OCI-LY1 (cell line): ENCODE measurements around the gene SLC28A1.

ENCODE experiments used
- H2AFZ ChIP-seq: fragments of 200-600 bp; sonication (generic), shearing (Covaris generic); 2 replicates; pipeline ENCODE4 v1.6.0; 2014; ENCODE audit warnings: antibody characterized with exemption, mild to moderate bottlenecking, low read length
- H3F3A ChIP-seq: fragments of 200-600 bp; sonication (generic), shearing (Covaris generic); 2 replicates; pipeline ENCODE4 v1.6.0; 2014; ENCODE audit warnings: mild to moderate bottlenecking, antibody characterized with exemption, low read length, moderate library complexity; ENCODE audit not compliant: insufficient read depth
- H3K27ac ChIP-seq: fragments of 200-600 bp; sonication (generic); 2 replicates; pipeline ENCODE4 v1.5.1; 2014; ENCODE audit warnings: low read length, mixed run types, mild to moderate bottlenecking, low read depth; ENCODE audit not compliant: poor library complexity, severe bottlenecking
- H3K27me3 ChIP-seq: fragments of 200-600 bp; sonication (generic); 2 replicates; pipeline ENCODE4 v1.6.0; 2014; ENCODE audit warnings: antibody characterized with exemption, mild to moderate bottlenecking, low read length, moderate library complexity; ENCODE audit not compliant: insufficient read depth
- H3K36me3 ChIP-seq: fragments of 200-600 bp; sonication (generic); 2 replicates; pipeline ENCODE4 v1.6.1; 2014; ENCODE audit warnings: mild to moderate bottlenecking, antibody characterized with exemption, low read length, moderate library complexity, mixed read lengths; ENCODE audit not compliant: insufficient read depth
- H3K4me1 ChIP-seq: fragments of 200-600 bp; sonication (generic); 2 replicates; pipeline ENCODE4 v1.5.1; 2014; ENCODE audit warnings: mild to moderate bottlenecking, low read length, moderate library complexity; ENCODE audit not compliant: insufficient read depth, severe bottlenecking
- H3K4me2 ChIP-seq: fragments of 200-600 bp; sonication (generic), shearing (Covaris generic); 2 replicates; pipeline ENCODE4 v1.6.1; 2014; ENCODE audit warnings: low read length
- H3K4me3 ChIP-seq: fragments of 200-600 bp; sonication (generic); 2 replicates; pipeline ENCODE4 v1.5.1; 2014; ENCODE audit warnings: low read length, low read depth, mild to moderate bottlenecking, mixed read lengths; ENCODE audit not compliant: poor library complexity, severe bottlenecking
- H3K79me2 ChIP-seq: fragments of 200-600 bp; shearing (Covaris generic); 2 replicates; pipeline ENCODE4 v1.6.1; 2016; ENCODE audit warnings: mixed run types, low read length, mixed read lengths; ENCODE audit not compliant: insufficient read depth
- H3K9ac ChIP-seq: fragments of 200-600 bp; sonication (generic), shearing (Covaris generic); 2 replicates; pipeline ENCODE4 v1.6.1; 2014; ENCODE audit warnings: mild to moderate bottlenecking, low read length, mixed read lengths
- H3K9me2 ChIP-seq: fragments of 200-600 bp; sonication (generic), shearing (Covaris generic); 2 replicates; pipeline ENCODE4 v1.6.1; 2014; ENCODE audit warnings: low read depth, mild to moderate bottlenecking, low read length, mixed read lengths
- H3K9me3 ChIP-seq: fragments of 200-600 bp; shearing (Covaris generic); 2 replicates; pipeline ENCODE4 v1.6.1; 2014; ENCODE audit warnings: low read length, mixed read lengths
- H4K20me1 ChIP-seq: fragments of 200-600 bp; sonication (generic), shearing (Covaris generic); 2 replicates; pipeline ENCODE4 v1.6.0; 2016; ENCODE audit warnings: mild to moderate bottlenecking, low read length; ENCODE audit not compliant: insufficient read depth
- CTCF ChIP-seq: fragments of 200-600 bp; sonication (generic), shearing (Covaris generic); IDR thresholded peaks from 2 replicates; pipeline ENCODE4 v1.5.1; 2017; ENCODE audit warnings: mild to moderate bottlenecking, antibody characterized with exemption, low read length, moderate library complexity, mixed read lengths
- EZH2 ChIP-seq: fragments of 200-600 bp; sonication (generic), shearing (Covaris generic); IDR thresholded peaks from 2 replicates; pipeline ENCODE4 v1.8.0; 2017; ENCODE audit warnings: borderline replicate concordance, mixed run types, mild to moderate bottlenecking, antibody characterized with exemption, low read length, moderate library complexity, mixed read lengths

SLC28A1 gene

GRCh38 chr15:84988909-84989644 is 104.6 kb downstream of the SLC28A1 start:
- Histone ChIP-seq H3K9ac (no peak overlapping the region), H2AFZ (no peak overlapping the region), H3K9me2 (no peaks in the 10 kb centered on the region), H3K4me1 (no peaks in the 10 kb centered on the region), H3F3A (no peaks in the 10 kb centered on the region), H4K20me1 (no peaks in the 10 kb centered on the region), H3K4me2 (no peak overlapping the region), H3K27ac (no peak overlapping the region), H3K36me3 (no peaks in the 10 kb centered on the region), H3K9me3 (no peaks in the 10 kb centered on the region), H3K4me3 (no peak overlapping the region), H3K27me3 (no peaks in the 10 kb centered on the region; the same call in 1 of the 2 replicates), H3K79me2 (no peaks in the 10 kb centered on the region)
- no peak for TF ChIP-seq EZH2
- TF ChIP-seq CTCF, result no peak

GRCh38 chr15:84990507-84990906 is 106.0 kb downstream of the SLC28A1 start:
- Histone ChIP-seq H3K27me3 (no peaks in the 10 kb centered on the region; the same call in 1 of the 2 replicates), H3F3A (no peaks in the 10 kb centered on the region), H3K4me1 (no peaks in the 10 kb centered on the region), H3K4me3 (no peak overlapping the region), H3K79me2 (no peaks in the 10 kb centered on the region), H2AFZ (no peak overlapping the region), H3K9ac (no peak overlapping the region), H3K36me3 (no peaks in the 10 kb centered on the region), H3K4me2 (no peak overlapping the region), H3K27ac (no peak overlapping the region), H4K20me1 (no peaks in the 10 kb centered on the region), H3K9me3 (no peaks in the 10 kb centered on the region), H3K9me2 (no peaks in the 10 kb centered on the region)
- TF ChIP-seq CTCF, result no peak
- no peak for TF ChIP-seq EZH2

- H4K20me1 ChIP-seq, result no peaks in the 10 kb centered on the region
- H3K9ac ChIP-seq, result no peak overlapping the region
- no peaks in the 10 kb centered on the region for H3K4me1 ChIP-seq
- H3F3A ChIP-seq, result no peaks in the 10 kb centered on the region
- H3K9me3 ChIP-seq, result no peaks in the 10 kb centered on the region
- no peaks in the 10 kb centered on the region for H3K79me2 ChIP-seq
- H3K27ac ChIP-seq, result no peak overlapping the region
- H3K9me2 ChIP-seq, result no peaks in the 10 kb centered on the region
- no peaks in the 10 kb centered on the region; the same call in 1 of the 2 replicates for H3K27me3 ChIP-seq
- no peak overlapping the region for H3K4me2 ChIP-seq
- H2AFZ ChIP-seq, result no peak overlapping the region
- H3K36me3 ChIP-seq, result no peaks in the 10 kb centered on the region
- no peak for TF ChIP-seq CTCF
- TF ChIP-seq EZH2, result no peak
- H3K4me3 ChIP-seq, result no peak overlapping the region
These were observed 106.7 kb downstream of the SLC28A1 start for GRCh38 chr15:84991014-84991712.
